ENCODE measurements around the gene MAP4. TPM values are rescaled to one million over a fixed set of nuclear protein-coding genes. Genes with fewer than 3 reads are reported as not detected.

Gene MAP4
- total RNA-seq, 1 experiment from 2014 or later = 108 TPM

- ChIA-PET CTCF (no interaction called here), POLR2A (ENCODE audit: unreplicated experiment) (no interaction called here)
- Histone ChIP-seq H3K27me3 (ENCODE audit: low read length) (no peaks in the 10 kb centered on the region), H3K4me2 (ENCODE audit: low read length) (no peak overlapping the region), H3K9me3 (ENCODE audit: low read length) (no peaks in the 10 kb centered on the region), H3K4me1 (ENCODE audit: insufficient read depth, low read length) (no peaks in the 10 kb centered on the region), H2AFZ (ENCODE audit: low read length) (no peak overlapping the region), H4K20me1 (ENCODE audit: low read length) (no peaks in the 10 kb centered on the region), H3K27ac (ENCODE audit: low read length) (no peak overlapping the region), H3K79me2 (ENCODE audit: low read length) (no peaks in the 10 kb centered on the region), H3K9ac (ENCODE audit: low read length) (no peak overlapping the region), H3K36me3 (ENCODE audit: low read depth, low read length) (peaks cover 29% of the 10 kb centered on the region), H3K9me2 (replicated peaks; ENCODE audit: low read length) (no peaks in the 10 kb centered on the region), H3K4me3 (ENCODE audit: low read length) (no peak overlapping the region), H3F3A (ENCODE audit: low read length, unreplicated experiment) (no peaks in the 10 kb centered on the region)
- TF ChIP-seq EZH2 (IDR thresholded peaks at IDR 0.05; ENCODE audit: low read length, unreplicated experiment) = no peak
- no peak for TF ChIP-seq EZH2phosphoT487 (IDR thresholded peaks at IDR 0.05; ENCODE audit: borderline replicate concordance, low read length)
- no peak for TF ChIP-seq CTCF (conservative IDR thresholded peaks at IDR 0.05; ENCODE audit: low read depth, low read length)
- DNase-seq (no peak), ATAC-seq (no peak)
- intact Hi-C loops (cut with micrococcal nuclease) = no loop called here
- BruUV-seq (replicated peaks) = no TSS peak
These were observed 152.7 kb downstream of the MAP4 start for GRCh38 chr3:47863391-47864128.

GRCh38 chr3:47859956-47860605 is 156.1 kb downstream of the MAP4 start:
- H3K27ac ChIP-seq (ENCODE audit: low read length) = no peak overlapping the region
- no peaks in the 10 kb centered on the region for H3K9me3 ChIP-seq (ENCODE audit: low read length)
- H3K4me2 ChIP-seq (ENCODE audit: low read length) = no peak overlapping the region
- POLR2A ChIA-PET (ENCODE audit: unreplicated experiment) = no interaction called here
- intact Hi-C loops (cut with micrococcal nuclease) = no loop called here
- H4K20me1 ChIP-seq (ENCODE audit: low read length) = no peaks in the 10 kb centered on the region
- H2AFZ ChIP-seq (ENCODE audit: low read length) = no peak overlapping the region
- H3F3A ChIP-seq (ENCODE audit: low read length, unreplicated experiment) = no peaks in the 10 kb centered on the region
- no TSS peak for BruUV-seq (replicated peaks)
- H3K79me2 ChIP-seq (ENCODE audit: low read length) = no peaks in the 10 kb centered on the region
- no peak overlapping the region for H3K4me3 ChIP-seq (ENCODE audit: low read length)
- no peaks in the 10 kb centered on the region for H3K4me1 ChIP-seq (ENCODE audit: insufficient read depth, low read length)
- H3K9me2 ChIP-seq (replicated peaks; ENCODE audit: low read length) = no peaks in the 10 kb centered on the region
- DNase-seq = no peak
- H3K27me3 ChIP-seq (ENCODE audit: low read length) = no peaks in the 10 kb centered on the region
- no peak for TF ChIP-seq EZH2phosphoT487 (IDR thresholded peaks at IDR 0.05; ENCODE audit: borderline replicate concordance, low read length)
- TF ChIP-seq EZH2 (IDR thresholded peaks at IDR 0.05; ENCODE audit: low read length, unreplicated experiment) = no peak
- TF ChIP-seq CTCF (conservative IDR thresholded peaks at IDR 0.05; ENCODE audit: low read depth, low read length) = no peak
- CTCF ChIA-PET = interaction anchor here (0.7 kb wide), 1 partner anchor 291 kb away, joined by 3 read pairs; no protein-coding TSS in a partner anchor
- no peak for ATAC-seq
- peaks cover 22% of the 10 kb centered on the region; the same call in 1 of the 2 replicates for H3K36me3 ChIP-seq (ENCODE audit: low read depth, low read length)
- H3K9ac ChIP-seq (ENCODE audit: low read length) = no peak overlapping the region

GRCh38 chr3:47857151-47857550 is 159.1 kb downstream of the MAP4 start:
- Histone ChIP-seq H3K27me3 (ENCODE audit: low read length) (no peaks in the 10 kb centered on the region), H3K4me1 (ENCODE audit: insufficient read depth, low read length) (no peaks in the 10 kb centered on the region), H3K27ac (ENCODE audit: low read length) (no peak overlapping the region), H3K9ac (ENCODE audit: low read length) (no peak overlapping the region), H3K4me3 (ENCODE audit: low read length) (no peak overlapping the region), H2AFZ (ENCODE audit: low read length) (no peak overlapping the region), H3F3A (ENCODE audit: low read length, unreplicated experiment) (no peaks in the 10 kb centered on the region), H3K4me2 (ENCODE audit: low read length) (no peak overlapping the region), H3K36me3 (ENCODE audit: low read depth, low read length) (peaks cover 32% of the 10 kb centered on the region; the same call in 1 of the 2 replicates), H4K20me1 (ENCODE audit: low read length) (no peaks in the 10 kb centered on the region), H3K79me2 (ENCODE audit: low read length) (no peaks in the 10 kb centered on the region), H3K9me2 (replicated peaks; ENCODE audit: low read length) (no peaks in the 10 kb centered on the region), H3K9me3 (ENCODE audit: low read length) (no peaks in the 10 kb centered on the region)
- intact Hi-C loops (cut with micrococcal nuclease) = no loop called here
- BruUV-seq (replicated peaks) = no TSS peak
- ChIA-PET CTCF (no interaction called here), POLR2A (ENCODE audit: unreplicated experiment) (no interaction called here)
- no peak for TF ChIP-seq CTCF (conservative IDR thresholded peaks at IDR 0.05; ENCODE audit: low read depth, low read length)
- TF ChIP-seq EZH2phosphoT487 (IDR thresholded peaks at IDR 0.05; ENCODE audit: borderline replicate concordance, low read length) = no peak
- no peak for TF ChIP-seq EZH2 (IDR thresholded peaks at IDR 0.05; ENCODE audit: low read length, unreplicated experiment)
- DNase-seq (no peak), ATAC-seq (no peak)

Data from PC-3 (cell line).